ENCODE results near the gene RASSF4.

DNA sequence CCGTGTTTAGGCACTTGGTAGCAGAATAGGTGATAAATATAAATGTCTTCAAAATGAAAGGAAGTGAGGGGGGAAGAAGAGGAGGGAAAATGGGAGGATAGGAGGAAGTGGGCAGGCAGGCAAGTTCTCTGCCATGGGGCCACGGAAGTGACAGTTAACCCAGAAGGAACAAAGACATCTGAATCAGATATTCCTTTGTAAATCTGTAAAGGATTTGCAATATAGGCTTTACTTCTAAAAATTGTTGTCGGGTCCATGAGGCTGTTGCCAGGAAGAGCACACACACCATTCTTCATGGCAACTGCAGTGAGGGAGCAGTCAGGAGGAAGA lies 23.7 kb upstream of the RASSF4 start:
- no peak for TF ChIP-seq GATA2 (IDR thresholded peaks at IDR 0.05; ENCODE audit: low read depth, low read length)
- no peak for TF ChIP-seq GATA3 (IDR thresholded peaks at IDR 0.05; ENCODE audit: low read depth, low read length)

All from SH-SY5Y (cell line).